Measurements from ENCODE around the gene C17orf75. TPM values are rescaled to one million over a fixed set of nuclear protein-coding genes. Genes with fewer than 3 reads are reported as not detected.
"Not testable (repeated sequence)": the region's sequence is repeated elsewhere in the genome, so short reads cannot be mapped to it uniquely, and the experiment has no call there.

C17orf75 gene, protein sequence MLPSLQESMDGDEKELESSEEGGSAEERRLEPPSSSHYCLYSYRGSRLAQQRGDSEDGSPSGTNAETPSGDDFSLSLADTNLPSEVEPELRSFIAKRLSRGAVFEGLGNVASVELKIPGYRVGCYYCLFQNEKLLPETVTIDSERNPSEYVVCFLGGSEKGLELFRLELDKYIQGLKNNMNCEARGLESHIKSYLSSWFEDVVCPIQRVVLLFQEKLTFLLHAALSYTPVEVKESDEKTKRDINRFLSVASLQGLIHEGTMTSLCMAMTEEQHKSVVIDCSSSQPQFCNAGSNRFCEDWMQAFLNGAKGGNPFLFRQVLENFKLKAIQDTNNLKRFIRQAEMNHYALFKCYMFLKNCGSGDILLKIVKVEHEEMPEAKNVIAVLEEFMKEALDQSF
- total RNA-seq = 30.5 and 34.3 TPM in 2 replicates

DNA sequence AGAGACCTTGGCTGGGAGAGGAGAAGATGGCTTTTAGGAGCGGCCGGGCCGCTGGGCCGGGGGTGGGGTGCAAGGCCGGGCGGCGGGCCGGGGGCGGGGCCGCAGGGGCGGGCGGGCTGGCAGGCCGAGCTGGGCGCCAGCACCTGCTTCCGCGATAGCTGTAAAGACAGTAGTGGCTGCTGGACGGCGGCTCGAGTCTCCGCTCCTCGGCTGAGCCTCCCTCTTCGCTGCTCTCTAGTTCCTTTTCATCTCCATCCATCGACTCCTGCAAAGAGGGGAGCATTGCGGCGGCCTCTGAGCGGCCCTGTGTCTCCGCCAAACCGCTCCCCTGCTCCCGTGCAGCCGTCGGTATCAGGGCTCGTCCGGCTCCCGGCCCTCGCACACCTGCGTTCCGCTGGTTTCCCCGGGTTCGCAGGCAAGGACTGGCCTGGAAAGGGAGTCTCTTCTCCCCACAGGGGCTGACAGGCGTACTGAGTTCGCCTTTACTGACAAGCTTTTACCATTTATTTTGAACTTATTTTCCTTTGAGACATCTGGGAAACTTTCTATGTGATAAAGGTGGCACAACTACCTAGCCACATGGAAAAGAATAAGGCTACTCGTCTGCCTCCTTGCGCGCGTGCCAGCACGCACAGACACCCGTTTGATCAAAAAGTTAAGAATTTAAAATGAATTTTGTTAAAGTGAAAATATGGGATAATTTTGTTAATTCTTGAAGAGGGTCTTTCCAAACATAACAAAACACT lies at the start of gene C17orf75:
Gene C17orf75 (minus strand): TSS at position 317 of the 746 bp plus-strand sequence. CDS start 34 bp downstream, at position 283.
- intact Hi-C loops (cut with micrococcal nuclease) = loop anchor here (1.0 kb wide), 1 partner anchor 8 kb away; the partner anchor contains the start of gene ZNF207

DNA sequence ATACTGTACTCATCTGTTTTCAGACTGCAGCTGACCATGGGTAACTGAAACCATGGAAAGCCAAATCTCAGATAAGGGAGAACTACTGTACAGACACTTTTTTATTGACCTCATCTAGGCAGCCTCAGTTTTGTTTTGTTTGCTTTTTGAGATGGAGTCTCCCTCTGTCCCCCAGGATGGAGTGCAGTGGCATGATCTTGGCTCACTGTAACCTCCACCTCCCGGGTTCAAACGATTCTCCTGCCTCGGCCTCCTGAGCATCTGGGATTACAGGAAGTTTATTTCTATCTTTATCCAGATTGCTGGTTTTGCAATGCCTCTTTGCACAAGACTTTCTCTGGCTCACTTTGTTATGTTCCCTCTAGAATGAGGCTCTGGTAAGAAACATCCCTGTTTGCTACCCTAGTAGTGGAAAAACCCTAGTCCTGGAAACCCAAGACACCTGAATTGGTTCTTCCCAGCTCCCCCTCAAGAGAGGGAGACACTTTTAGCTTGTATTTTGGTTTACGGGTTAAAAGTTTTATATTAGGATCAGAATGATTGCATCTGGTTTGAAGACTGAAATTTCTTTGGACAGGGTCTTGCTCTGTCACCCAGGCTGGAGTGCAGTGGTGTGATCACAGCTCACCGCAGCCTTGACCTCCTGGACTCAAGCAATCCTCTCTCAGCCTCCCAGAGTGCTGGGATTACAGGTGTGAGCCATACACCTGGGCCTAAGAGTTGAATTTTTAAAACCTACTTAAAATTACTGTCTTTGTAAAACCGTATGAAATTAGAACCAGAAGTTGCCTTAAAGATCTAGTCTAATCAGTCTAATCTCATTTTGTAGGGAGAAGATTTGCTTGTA lies 46.9 kb upstream of the C17orf75 start:
- intact Hi-C loops (cut with micrococcal nuclease) = no loop called here

DNA sequence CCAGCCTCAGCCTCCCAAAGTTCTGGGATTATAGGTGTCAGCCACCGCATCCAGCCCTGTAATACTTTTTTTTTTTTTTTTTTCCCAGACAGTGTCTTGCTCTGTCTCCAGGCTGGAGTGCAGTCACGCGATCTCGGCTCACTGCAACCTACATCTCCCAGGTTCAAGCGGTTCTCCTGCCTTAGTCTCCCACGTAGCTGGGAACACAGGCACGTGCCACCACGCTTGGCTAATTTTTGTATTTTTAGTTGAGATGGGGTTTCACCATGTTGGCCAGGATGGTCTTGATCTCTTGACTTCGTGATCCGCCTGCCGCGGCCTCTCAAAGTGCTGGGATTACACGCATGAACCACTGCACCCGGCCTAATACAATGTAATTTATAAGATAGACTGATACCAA lies 46.2 kb upstream of the C17orf75 start:
- intact Hi-C loops (cut with micrococcal nuclease) = not testable (repeated sequence)

DNA sequence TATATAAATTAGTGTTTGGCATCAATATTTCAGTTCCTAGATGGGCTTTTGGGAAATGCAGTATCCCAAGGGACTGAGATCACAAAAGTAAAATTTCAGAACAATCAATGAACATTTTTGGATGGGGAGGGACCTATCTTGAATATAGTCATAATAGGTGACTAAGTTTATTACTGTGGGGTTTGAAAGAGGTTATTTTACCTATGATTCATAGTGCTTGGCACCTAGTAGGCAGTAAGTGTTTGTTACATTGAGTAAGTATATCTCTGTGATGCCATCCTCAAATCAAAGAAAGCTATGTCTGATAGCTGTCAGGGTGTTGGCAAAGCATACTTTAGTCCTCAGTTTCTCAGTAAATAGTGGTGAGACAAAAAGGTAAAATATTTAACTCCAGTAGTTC lies 44.9 kb upstream of the C17orf75 start:
- intact Hi-C loops (cut with micrococcal nuclease) = no loop called here

DNA sequence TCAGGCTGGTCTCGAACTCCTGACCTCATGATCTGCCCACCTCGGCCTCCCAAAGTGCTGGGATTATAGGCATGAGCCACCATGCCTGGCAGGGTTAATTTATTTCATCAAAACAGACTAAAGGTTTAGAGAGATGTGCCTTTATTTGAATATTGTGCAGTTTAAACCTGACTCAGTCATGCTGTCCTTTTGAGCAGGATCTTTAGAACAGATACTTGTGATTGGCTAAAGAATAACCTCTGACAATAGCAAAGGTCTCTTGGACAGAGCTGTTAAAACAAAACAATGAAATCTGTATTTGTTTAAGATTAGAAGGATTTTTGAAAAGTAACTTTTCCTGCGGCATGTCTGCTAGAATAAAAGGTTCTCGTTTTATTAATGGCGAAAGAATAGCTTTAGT lies 44.0 kb upstream of the C17orf75 start:
- intact Hi-C loops (cut with micrococcal nuclease) = no loop called here

DNA sequence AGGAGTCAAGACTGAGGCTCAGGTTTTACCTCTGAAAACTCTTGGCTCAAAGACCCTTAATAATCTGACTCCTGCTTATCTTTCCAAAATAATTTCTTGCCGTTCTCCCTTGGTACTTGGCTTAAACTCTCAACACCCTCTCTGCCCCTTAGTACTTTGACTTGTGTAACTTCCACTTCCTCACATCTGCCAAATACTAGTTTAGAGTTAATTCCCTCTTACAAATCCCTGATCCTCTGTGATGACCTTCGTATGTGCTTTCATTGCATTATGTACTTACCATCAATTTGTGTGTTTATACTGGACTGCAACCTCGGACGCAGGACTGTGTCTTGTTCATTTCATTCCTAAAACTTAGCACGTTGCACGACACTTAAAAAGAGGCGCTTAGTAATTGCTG lies 43.1 kb upstream of the C17orf75 start:
- intact Hi-C loops (cut with micrococcal nuclease) = no loop called here

DNA sequence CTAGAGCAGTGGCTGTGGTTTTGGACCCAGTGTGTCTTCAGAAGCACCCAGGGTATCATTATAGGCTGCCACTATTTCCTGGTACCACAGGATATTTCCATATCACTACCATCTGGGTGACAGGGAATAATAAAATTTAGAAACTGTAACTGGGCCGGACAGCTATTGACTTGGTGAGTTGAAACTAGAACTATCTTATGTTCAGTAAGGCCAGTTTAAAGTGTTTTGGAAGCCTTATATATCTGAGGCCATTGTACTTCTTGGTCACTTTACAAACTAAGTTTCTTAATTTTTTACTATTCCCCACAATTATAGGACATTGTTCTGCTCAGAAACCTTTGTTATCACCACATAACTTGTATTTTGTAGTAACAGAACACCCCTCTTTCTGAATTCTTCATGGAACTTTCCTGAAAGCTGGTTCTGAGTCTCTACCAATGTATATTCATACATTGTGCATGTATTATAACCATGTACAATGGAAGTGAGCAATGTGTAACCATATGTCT lies 42.0 kb upstream of the C17orf75 start:
- intact Hi-C loops (cut with micrococcal nuclease) = no loop called here

DNA sequence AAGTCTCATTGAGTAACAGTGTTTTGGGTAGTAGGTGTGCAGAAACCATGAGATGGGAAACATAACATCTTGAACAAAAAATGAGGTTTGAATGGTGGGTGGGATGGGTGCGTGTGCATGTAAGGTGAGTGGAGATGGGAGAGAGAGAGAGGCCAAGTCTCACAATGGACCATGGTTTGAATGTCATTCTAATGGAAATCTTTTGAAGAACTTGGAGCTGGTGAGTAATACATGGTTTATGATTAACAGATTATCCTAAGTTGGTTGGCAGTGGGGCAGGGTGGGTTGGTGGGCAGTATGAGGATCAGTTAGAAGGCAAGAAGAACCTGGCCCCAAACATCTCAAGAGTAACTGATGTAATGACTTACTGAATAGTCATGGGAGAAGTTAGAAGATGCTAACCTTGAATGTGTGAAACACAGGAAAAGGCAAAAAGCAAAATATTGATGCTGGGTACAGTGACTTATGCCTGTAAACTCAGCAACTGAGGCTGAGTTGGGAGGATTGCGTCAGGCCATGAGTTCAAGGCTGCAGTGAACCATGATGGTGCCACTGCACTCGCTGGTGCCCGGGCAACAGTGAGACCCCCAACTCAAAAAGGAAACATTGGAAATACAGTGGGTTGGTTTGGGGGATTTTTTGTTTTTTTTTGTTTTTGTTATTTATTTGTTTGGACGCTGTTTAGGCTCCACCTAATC lies 40.7 kb upstream of the C17orf75 start:
- intact Hi-C loops (cut with micrococcal nuclease) = no loop called here

DNA sequence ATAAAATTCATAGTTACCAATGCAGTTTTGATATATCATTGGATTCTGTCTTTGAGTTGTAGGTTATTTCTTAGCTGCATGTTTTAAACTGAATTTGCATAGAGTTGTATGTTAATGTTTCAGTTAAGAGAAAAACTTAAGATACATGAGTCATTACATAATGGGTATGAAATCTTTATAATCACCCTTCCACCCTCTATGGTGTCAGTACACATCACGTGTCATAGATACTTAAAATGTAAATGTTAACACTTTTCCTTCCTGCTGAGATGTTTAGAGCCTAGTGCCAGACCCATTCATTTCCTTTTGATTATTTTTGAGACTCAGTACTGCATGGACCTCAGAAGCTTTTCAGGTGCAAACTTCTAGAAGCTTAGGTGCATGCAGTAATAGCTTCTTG lies 28.5 kb upstream of the C17orf75 start:
- intact Hi-C loops (cut with micrococcal nuclease) = no loop called here

DNA sequence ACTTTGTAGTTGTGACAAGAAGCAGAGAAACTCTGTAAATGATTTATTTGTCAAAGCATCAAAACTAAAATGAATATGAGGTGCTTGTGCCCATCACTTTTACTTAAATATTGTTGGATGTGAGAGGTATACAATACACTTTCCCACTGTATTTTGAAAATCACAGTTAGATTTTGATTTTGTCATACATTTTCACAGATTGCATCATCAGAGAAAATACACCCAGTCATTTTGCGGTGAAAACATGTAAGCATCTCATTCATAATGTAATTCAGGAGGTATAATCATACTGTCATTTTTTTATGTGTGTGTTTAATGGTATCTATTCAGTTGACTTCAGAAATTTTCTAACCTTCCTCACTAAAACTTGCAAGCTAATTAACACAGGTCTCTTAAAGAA lies 19.3 kb upstream of the C17orf75 start:
- intact Hi-C loops (cut with micrococcal nuclease) = no loop called here

DNA sequence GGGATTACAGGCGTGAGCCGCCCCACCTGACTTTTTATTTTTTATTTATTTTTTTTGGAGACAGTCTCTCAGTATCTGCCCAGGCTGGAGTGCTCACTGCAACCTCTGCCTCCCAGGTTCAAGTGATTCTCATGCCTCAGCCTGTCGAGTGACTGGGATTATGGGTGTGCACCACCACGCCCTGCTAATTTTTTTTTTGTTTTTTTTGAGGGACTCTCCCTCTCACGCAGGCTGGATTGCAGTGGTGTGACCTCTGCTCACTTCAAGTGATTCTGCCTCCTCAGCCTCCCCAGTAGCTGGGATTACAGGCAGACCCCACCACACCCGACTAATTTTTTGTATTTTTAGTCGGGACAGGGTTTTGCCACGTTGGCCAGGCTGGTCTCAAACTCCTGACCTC lies 15.6 kb upstream of the C17orf75 start:
- intact Hi-C loops (cut with micrococcal nuclease) = no loop called here

DNA sequence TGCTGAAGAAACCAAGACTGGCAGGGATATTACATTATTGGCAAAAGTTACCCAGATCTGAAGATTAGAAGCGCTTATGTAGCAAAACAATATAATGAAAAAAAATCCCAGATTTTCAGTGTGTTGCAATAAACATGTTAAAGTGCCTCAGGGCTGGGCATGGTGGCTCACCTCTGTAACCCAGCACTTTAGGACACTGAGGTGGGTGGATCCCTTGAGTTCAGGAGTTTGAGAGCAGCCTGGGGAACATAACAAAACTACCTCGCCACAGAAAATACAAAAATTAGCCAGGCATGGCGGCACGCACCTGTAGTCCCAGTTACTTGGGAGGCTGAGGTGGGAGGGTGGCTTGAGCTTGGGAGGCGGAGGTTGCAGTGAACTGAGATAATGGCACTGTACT lies 14.8 kb upstream of the C17orf75 start:
- intact Hi-C loops (cut with micrococcal nuclease) = no loop called here

DNA sequence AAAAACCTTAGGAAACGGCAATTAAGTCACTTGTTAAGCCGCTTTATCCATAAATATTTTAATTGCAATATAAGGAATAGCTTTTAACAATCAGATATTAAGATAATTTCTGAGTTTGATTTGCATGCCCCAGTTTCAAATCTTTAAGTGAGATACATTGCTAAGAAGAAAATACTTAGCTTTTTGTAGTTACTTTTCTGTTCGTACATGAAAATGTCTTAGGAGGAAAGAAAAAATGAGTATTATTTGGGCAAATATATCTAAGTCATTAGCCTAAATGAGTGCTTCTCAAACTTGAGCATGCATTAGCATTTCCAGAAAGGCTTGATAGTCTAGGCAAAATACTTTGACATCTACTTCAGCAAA lies 14.4 kb upstream of the C17orf75 start:
- intact Hi-C loops (cut with micrococcal nuclease) = no loop called here

DNA sequence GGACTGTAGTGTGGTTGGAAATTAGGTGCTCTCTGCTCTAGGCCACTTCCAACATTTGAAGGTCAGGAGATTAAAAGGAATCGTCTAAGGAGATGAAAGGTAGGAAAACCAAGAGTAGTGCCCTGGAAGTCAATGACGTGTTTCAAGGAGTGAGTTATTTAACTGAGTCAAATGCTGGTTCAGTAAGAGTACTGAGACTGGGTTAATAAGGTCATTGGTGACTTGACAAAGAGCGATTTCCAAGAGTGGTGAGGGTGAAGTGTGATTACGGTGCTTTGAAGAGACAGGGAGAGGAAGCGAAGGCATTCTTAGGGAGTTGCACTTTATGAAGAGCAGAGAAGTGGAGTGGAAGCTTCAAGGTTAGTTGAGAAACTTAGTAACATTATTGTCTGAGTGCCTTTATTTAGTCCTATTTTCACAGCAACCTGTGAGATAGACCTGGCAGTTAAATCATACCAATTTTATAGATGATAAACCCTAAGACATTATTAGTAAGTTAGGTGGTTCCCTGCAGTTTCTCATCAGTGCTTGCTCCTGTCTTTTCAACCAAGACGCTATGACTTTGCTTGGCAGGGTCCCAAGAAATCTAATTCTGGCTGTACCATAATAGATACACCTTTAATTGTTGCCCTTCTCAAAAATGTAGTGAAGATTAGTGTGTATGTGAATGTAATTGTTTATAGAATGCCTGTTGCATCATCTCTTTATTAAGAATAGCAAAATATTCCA lies 13.8 kb upstream of the C17orf75 start:
- intact Hi-C loops (cut with micrococcal nuclease) = no loop called here

DNA sequence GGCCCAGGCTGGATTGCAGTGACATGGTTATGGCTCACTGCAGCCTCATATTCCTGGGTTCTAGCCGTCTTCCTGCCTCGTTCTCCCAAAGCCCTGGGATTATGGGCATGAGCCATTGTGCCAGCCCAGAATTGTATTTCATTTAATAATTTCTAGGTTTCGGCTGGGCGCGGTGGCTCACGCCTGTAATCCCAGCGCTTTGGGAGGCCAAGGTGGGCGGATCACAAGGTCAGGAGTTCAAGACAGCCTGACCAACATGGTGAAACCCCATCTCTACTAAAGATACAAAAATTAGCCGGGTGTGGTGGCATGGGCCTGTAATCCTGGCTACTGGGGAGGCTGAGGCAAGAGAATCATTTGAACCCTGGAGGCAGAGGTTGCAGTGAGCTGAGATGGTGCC lies 10.8 kb upstream of the C17orf75 start:
- intact Hi-C loops (cut with micrococcal nuclease) = not testable (repeated sequence)

DNA sequence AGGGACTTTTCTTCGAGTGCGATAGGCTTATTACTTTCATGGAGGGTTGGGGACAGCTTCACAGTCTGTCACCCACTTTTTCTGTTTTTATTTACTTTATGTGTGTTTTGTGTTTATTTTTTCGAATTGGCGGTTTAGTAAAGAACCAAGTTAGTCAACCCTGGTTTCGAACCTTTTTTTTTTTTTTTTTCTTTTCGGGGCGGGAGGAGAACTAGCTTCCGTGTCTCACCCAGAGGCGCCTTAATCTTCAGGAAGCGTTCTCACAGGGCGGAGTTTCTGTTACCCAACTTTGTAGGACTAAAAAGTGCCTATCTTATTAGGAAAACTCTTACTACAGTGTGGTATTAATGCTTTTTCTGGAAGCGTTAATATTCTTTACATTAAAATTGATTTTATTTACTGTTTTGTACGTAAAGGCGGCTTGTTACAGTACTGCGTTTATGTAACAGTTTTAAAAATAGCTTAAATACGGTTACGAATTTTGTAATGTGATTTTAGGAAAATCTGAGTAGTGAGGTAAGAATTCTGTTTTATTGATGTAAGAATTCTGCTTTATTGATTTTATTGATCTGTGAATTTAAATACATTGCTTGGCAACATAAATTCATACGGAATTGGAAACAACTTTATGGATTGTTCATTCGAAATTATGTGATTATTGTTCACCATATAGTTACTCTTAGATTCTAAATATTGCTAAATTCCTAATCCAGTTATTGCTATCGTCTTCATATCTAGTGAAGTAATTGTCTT lies 8.9 kb upstream of the C17orf75 start:
- intact Hi-C loops (cut with micrococcal nuclease) = loop anchor here (1.0 kb wide), 2 partner anchors 10 to 93 kb away; partner anchors contain the start of gene PSMD11

DNA sequence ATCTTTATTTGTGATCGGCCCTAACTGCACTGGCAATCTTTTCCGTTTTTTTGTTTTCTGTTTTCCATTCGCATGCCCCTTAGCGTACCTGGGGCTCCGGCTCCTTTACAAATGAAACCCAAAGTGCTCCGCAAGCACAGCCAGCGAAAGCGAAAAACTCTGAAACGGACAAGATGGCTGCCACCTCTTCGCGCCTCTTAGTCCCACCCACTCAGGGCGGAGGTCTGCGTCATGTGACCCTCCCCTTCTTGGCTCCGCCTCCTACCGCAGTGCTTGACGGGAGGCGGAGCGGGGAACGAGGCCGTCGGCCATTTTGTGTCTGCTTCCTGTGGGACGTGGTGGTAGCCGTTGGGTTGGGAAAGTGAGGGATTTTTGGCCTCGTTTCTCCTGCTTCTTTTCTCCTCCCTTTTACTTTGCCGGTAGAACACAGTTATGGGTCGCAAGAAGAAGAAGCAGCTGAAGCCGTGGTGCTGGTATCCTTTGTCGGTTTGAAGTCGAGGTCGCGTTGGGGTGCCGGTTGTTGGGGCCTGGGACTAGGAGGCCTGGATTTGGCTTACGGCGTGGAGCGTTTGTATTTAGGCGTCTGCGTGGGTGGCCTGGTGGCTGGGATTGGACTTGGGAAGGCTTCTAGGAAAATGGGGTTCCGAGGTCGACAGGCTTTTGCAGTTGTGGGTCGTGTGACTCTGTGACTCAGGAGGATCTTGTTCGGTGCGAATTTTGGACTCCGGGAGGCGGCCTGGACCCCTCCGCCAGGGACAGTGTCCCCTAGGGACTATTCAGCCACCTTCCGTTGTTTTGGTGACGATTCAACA lies 8.1 kb upstream of the C17orf75 start, which contains the start of gene ZNF207:
Gene ZNF207 (plus strand): TSS at position 304 of the 812 bp plus-strand sequence. CDS start 129 bp downstream, at position 433.
- intact Hi-C loops (cut with micrococcal nuclease) = loop anchor here (1.0 kb wide), 2 partner anchors 9 to 94 kb away; partner anchors contain the start of gene PSMD11

DNA sequence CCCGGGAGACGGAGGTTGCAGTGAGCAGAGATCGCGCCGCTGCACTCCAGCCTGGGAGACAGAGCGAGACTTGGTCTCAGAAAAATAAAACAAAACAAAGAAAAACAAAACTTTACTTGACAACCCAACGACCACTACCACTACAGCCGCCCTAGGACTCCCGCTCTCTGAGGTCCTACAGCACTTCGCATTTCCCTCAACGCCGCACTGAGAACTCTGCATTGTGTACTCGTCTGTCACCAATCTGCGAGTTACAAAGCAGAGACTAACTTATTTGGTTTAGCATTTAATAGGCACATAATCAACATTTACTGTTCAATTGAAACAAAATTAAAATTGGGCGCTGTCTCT lies 7.5 kb upstream of the C17orf75 start:
- intact Hi-C loops (cut with micrococcal nuclease) = no loop called here

DNA sequence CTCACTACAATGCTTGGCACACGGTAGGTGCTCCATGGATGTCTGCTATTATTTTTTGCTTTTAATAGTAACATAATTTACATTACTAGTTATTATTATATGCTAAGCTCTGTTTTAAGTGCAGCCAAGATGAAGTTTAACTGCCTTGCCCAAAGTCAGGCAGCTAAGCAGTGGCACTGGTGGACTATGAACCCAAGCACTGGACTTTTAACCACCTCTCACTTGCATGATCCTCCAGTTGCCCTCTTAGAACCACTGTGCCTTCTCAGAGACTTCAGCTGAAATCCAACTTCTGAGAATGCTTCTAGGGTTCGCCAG lies 6.5 kb upstream of the C17orf75 start:
- intact Hi-C loops (cut with micrococcal nuclease) = no loop called here
